ENCODE results near the gene MYH15. TPM values are rescaled to one million over a fixed set of nuclear protein-coding genes. Genes with fewer than 3 reads are reported as not detected.

The MYH15 gene
- total and polyA plus RNA-seq, 5 donors: 0.22 to 0.54 (median 0.29) TPM

DNA sequence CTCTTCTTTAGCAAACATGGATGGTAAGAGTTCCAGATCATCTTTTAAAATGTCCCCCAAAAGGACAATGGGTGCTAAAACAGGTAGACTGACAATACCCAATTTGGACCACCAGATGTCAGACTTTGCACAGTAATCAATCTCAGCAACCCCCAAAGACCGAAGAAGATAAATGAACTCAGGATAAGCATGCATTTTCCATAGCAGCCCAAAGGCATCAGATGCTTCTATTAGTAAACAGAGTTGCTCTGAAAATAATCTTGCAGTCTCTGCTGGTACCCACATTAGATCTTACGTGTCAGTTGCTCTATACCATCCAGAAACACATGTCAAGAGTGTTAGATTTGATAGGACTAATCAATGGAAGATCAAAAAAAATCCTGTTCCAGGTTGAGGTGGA is 20.6 kb downstream of the MYH15 start:
- intact Hi-C loops (cut with DNase I): loop anchor here (2.0 to 5.0 kb wide), 2 partner anchors 63 kb away; no protein-coding TSS in a partner anchor
- peak; percentile 47 to 66 for ATAC-seq
- Histone ChIP-seq H3K4me1 (ENCODE audit: control insufficient read depth, insufficient read depth, low read length) (no peaks in the 10 kb centered on the region), H3K27me3 (ENCODE audit: control insufficient read depth, insufficient read depth) (no peaks in the 10 kb centered on the region), H3K9me3 (ENCODE audit: control insufficient read depth, low read length) (no peaks in the 10 kb centered on the region), H3K27ac (ENCODE audit: low read length) (no peak overlapping the region), H3K4me3 (ENCODE audit: low read length) (no peak overlapping the region)
- 16% methylated on average over 2 of the region's 2 CpGs for WGBS
- DNase-seq: no peak

GRCh38 chr3:108488631-108489030 is 21.8 kb downstream of the MYH15 start:
- H3K27ac ChIP-seq (ENCODE audit: low read length): no peak overlapping the region
- DNase-seq (no peak), ATAC-seq (no peak)
- intact Hi-C loops (cut with DNase I): loop anchor here in 3 of 4 donors (2.0 to 5.0 kb wide), 2 partner anchors 64 kb away; no protein-coding TSS in a partner anchor
- no peaks in the 10 kb centered on the region for H3K27me3 ChIP-seq (ENCODE audit: control insufficient read depth, insufficient read depth)
- WGBS: 40% methylated on average over 1 of the region's 1 CpG
- no peaks in the 10 kb centered on the region for H3K4me1 ChIP-seq (ENCODE audit: control insufficient read depth, insufficient read depth, low read length)
- H3K9me3 ChIP-seq (ENCODE audit: control insufficient read depth, low read length): no peaks in the 10 kb centered on the region
- H3K4me3 ChIP-seq (ENCODE audit: low read length): no peak overlapping the region

GRCh38 chr3:108487439-108487838 is 23.0 kb downstream of the MYH15 start:
- Histone ChIP-seq H3K27me3 (ENCODE audit: control insufficient read depth, insufficient read depth) (no peaks in the 10 kb centered on the region), H3K27ac (ENCODE audit: low read length) (no peak overlapping the region), H3K9me3 (ENCODE audit: control insufficient read depth, low read length) (no peaks in the 10 kb centered on the region), H3K4me3 (ENCODE audit: low read length) (no peak overlapping the region), H3K4me1 (ENCODE audit: control insufficient read depth, insufficient read depth, low read length) (no peaks in the 10 kb centered on the region)
- DNase-seq (no peak), ATAC-seq (no peak)
- intact Hi-C loops (cut with DNase I): loop anchor here in 1 of 4 donors (5.0 kb wide), 1 partner anchor 65 kb away; no protein-coding TSS in a partner anchor
- 47% methylated on average over 2 of the region's 2 CpGs for WGBS

DNA sequence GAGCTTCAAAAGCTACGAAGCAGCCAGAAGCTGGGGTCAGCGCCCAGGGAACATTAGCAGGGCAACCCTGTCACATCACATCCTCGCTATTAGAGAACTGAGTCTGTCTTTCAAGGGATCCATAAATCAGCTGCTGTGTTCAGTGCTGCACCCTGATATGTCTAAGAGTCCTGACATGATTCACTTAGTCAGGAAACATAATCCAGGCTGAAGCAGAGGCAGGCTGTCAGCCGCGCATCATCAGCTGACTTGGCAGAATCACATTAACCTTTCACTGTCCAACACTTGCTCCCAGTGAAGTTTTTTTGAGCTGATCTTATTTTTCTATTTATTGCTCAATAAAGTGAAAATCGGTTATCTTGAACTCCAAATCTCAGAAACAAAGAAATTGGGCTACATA is 23.5 kb downstream of the MYH15 start:
- H3K4me1 ChIP-seq (ENCODE audit: control insufficient read depth, insufficient read depth, low read length): no peaks in the 10 kb centered on the region
- H3K27ac ChIP-seq (ENCODE audit: low read length): no peak overlapping the region
- DNase-seq: peak; percentile 19 to 50 (median 37)
- H3K9me3 ChIP-seq (ENCODE audit: control insufficient read depth, low read length): no peaks in the 10 kb centered on the region
- H3K4me3 ChIP-seq (ENCODE audit: low read length): no peak overlapping the region
- peak; percentile 72 to 82 for ATAC-seq
- intact Hi-C loops (cut with DNase I): loop anchor here in 1 of 4 donors (5.0 kb wide), 1 partner anchor 65 kb away; no protein-coding TSS in a partner anchor
- WGBS: 21% methylated on average over 6 of the region's 6 CpGs
- no peaks in the 10 kb centered on the region for H3K27me3 ChIP-seq (ENCODE audit: control insufficient read depth, insufficient read depth)

GRCh38 chr3:108486338-108486737 is 24.1 kb downstream of the MYH15 start:
- H3K27ac ChIP-seq (ENCODE audit: low read length): no peak overlapping the region

DNA sequence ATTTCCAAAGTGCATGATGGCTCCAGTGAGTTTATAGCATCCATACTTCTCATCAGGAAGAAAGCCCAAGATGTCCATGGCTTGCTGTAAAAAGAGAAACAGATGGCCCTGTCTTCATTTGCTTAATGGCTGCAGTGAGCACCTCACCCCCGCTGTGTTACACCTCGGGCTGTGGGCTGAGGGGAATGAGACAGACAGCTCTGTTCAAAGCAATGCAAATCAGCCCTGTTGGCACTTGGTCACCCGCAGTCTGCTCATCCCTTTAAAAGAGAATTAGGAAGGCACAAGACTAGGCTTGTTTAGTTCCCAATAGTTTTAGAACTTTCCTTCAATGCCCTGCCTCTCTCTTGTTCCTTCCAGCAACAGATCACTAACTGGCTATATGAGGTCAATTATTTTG is 25.2 kb downstream of the MYH15 start:
- intact Hi-C loops (cut with DNase I): loop anchor here in 1 of 4 donors (5.0 kb wide), 1 partner anchor 67 kb away; no protein-coding TSS in a partner anchor
- Histone ChIP-seq H3K4me3 (ENCODE audit: low read length) (no peak overlapping the region), H3K9me3 (ENCODE audit: control insufficient read depth, low read length) (no peaks in the 10 kb centered on the region), H3K4me1 (ENCODE audit: control insufficient read depth, insufficient read depth, low read length) (no peaks in the 10 kb centered on the region), H3K27me3 (ENCODE audit: control insufficient read depth, insufficient read depth) (no peaks in the 10 kb centered on the region), H3K27ac (ENCODE audit: low read length) (no peak overlapping the region)
- no peak for ATAC-seq
- WGBS: 82% methylated on average over 3 of the region's 3 CpGs
- DNase-seq: no peak

More at GRCh38 chr3:108486338-108486737, 24.1 kb downstream of the MYH15 start:
- Histone ChIP-seq H3K4me1 (ENCODE audit: control insufficient read depth, insufficient read depth, low read length) (no peaks in the 10 kb centered on the region), H3K9me3 (ENCODE audit: control insufficient read depth, low read length) (no peaks in the 10 kb centered on the region), H3K27me3 (ENCODE audit: control insufficient read depth, insufficient read depth) (no peaks in the 10 kb centered on the region), H3K4me3 (ENCODE audit: low read length) (no peak overlapping the region)
- 61% methylated on average over 3 of the region's 3 CpGs for WGBS
- DNase-seq (no peak), ATAC-seq (no peak)
- intact Hi-C loops (cut with DNase I): loop anchor here in 1 of 4 donors (5.0 kb wide), 1 partner anchor 66 kb away; no protein-coding TSS in a partner anchor

DNA sequence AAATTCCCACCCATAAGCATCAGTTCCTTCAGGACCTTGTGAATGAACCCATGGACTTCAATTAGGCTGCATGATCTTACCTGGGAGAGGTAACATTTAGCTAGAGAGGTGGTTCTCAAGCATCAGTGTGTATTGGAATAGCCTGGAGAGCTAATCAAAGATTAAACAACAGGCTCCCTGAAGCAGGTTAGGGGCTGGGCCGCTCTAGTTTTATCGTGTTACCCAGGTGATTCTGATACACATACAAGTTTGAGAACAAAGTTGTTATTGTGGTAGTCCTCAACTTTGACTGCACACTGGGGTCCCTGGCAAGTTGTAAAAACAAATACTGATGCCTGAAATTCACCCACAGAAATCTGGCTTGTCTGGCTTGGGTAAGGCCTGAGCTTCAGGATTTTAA is 31.2 kb downstream of the MYH15 start:
- DNase-seq (no peak), ATAC-seq (no peak)
- Histone ChIP-seq H3K27ac (ENCODE audit: low read length) (no peak overlapping the region), H3K27me3 (ENCODE audit: control insufficient read depth, insufficient read depth) (no peaks in the 10 kb centered on the region), H3K9me3 (ENCODE audit: control insufficient read depth, low read length) (no peaks in the 10 kb centered on the region), H3K4me1 (ENCODE audit: control insufficient read depth, insufficient read depth, low read length) (no peaks in the 10 kb centered on the region), H3K4me3 (ENCODE audit: low read length) (no peak overlapping the region)
- 94% methylated on average over 2 of the region's 2 CpGs for WGBS
- intact Hi-C loops (cut with DNase I): loop anchor here in 1 of 4 donors (5.0 kb wide), 1 partner anchor 542 kb away; no protein-coding TSS in a partner anchor

DNA sequence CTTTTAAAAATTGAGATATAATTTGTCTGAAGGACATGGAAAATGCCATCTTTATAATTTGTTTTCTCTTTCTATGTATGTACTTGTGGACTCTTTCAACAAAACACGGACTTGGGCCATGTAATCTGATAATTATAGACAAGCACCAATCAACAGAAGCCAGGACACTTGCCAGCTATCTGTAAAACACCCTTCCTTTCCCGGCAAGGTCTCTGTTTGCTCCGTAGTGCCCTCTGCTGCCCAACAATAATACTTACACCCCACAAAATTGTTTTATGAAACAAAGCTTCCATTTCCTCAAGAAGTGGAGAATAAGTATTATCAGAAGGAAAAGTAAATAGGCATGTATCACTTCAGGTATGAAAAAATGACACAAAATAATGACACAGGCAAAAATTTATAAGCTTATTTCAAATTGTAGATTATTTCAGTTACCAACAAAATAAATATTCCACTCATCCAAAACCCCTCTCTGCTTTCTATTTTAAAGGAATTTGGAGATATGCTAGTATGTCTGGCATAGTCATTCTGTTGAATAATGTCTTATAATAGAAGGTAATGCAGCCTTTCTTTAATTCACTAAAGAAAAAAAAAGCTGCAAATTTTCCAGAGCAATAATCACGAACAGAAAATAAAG is 32.8 kb downstream of the MYH15 start:
- intact Hi-C loops (cut with DNase I): loop anchor here in 1 of 4 donors (5.0 kb wide), 1 partner anchor 540 kb away; no protein-coding TSS in a partner anchor
- H3K27ac ChIP-seq (ENCODE audit: low read length): no peak overlapping the region
- no peaks in the 10 kb centered on the region for H3K9me3 ChIP-seq (ENCODE audit: control insufficient read depth, low read length)
- DNase-seq: peak in 2 of 3 donors; percentile 50 to 53
- no peaks in the 10 kb centered on the region for H3K4me1 ChIP-seq (ENCODE audit: control insufficient read depth, insufficient read depth, low read length)
- ATAC-seq: peak; percentile 64 to 76
- WGBS: 24% methylated on average over 4 of the region's 4 CpGs
- H3K27me3 ChIP-seq (ENCODE audit: control insufficient read depth, insufficient read depth): no peaks in the 10 kb centered on the region
- no peak overlapping the region for H3K4me3 ChIP-seq (ENCODE audit: low read length)

GRCh38 chr3:108475220-108475782 is 35.1 kb downstream of the MYH15 start:
- intact Hi-C loops (cut with DNase I): loop anchor here in 1 of 4 donors (5.0 kb wide), 1 partner anchor 538 kb away; no protein-coding TSS in a partner anchor
- H3K27me3 ChIP-seq (ENCODE audit: control insufficient read depth, insufficient read depth): no peaks in the 10 kb centered on the region
- no peak for ATAC-seq
- DNase-seq: no peak
- H3K9me3 ChIP-seq (ENCODE audit: control insufficient read depth, low read length): no peaks in the 10 kb centered on the region
- no peak overlapping the region for H3K27ac ChIP-seq (ENCODE audit: low read length)
- no peak overlapping the region for H3K4me3 ChIP-seq (ENCODE audit: low read length)
- H3K4me1 ChIP-seq (ENCODE audit: control insufficient read depth, insufficient read depth, low read length): no peaks in the 10 kb centered on the region
- 58% methylated on average over 1 of the region's 1 CpG for WGBS

- H3K27me3 ChIP-seq (ENCODE audit: control insufficient read depth, insufficient read depth): no peaks in the 10 kb centered on the region
- ATAC-seq: no peak
- no peak for DNase-seq
- H3K27ac ChIP-seq (ENCODE audit: low read length): no peak overlapping the region
- WGBS: 83% methylated on average over 3 of the region's 3 CpGs
- H3K9me3 ChIP-seq (ENCODE audit: control insufficient read depth, low read length): no peaks in the 10 kb centered on the region
- intact Hi-C loops (cut with DNase I): no loop called here
- H3K4me3 ChIP-seq (ENCODE audit: low read length): no peak overlapping the region
- H3K4me1 ChIP-seq (ENCODE audit: control insufficient read depth, insufficient read depth, low read length): no peaks in the 10 kb centered on the region
These were observed 35.8 kb downstream of the MYH15 start for GRCh38 chr3:108474581-108474980.

DNA sequence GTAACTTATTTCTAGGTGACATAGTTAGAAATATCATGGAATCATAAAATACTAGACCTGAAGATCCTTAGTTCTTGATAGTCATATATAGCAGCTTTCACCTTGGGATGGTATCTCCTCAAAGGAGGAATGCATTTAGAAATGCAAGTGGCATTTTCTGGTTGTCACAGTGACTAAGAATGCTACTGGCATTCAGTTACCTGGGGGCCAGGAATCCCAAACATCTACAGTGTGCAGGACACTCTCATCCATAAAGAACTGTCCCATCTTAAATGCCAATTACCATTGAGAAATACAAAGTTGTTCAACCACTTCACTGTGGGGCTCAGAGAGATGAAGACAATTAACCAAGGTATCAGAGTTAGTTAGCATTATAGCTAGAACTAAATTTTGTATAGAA is 36.7 kb downstream of the MYH15 start:
- Histone ChIP-seq H3K4me1 (ENCODE audit: control insufficient read depth, insufficient read depth, low read length) (no peaks in the 10 kb centered on the region), H3K4me3 (ENCODE audit: low read length) (no peak overlapping the region), H3K27ac (ENCODE audit: low read length) (no peak overlapping the region), H3K9me3 (ENCODE audit: control insufficient read depth, low read length) (no peaks in the 10 kb centered on the region), H3K27me3 (ENCODE audit: control insufficient read depth, insufficient read depth) (no peaks in the 10 kb centered on the region)
- no peak for DNase-seq
- intact Hi-C loops (cut with DNase I): no loop called here
- ATAC-seq: no peak
